ENCODE results near the gene ULK1.

Gene ULK1

DNA sequence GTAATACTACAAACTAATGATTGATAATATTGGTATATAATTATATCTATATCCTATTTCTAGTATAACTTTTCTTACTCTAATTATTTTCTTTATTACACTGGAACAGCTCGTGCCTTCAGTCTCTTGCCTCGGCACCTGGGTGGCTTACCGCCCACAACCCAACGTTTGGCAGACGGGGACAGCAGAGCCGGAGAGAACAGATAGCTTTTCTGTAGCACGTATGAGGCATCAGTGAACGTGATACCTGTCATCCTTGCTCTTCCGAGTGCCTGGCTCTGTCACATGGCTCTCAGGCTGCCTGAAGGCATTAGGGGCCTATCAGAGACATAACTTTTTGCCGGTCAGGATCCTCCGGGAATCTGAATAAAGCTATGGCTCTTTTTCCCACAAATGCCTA, 40.1 kb downstream of the ULK1 start (continued):
- no peak for TF ChIP-seq ZNF791 (tag by site-specific recombination; IDR thresholded peaks at IDR 0.05)

DNA sequence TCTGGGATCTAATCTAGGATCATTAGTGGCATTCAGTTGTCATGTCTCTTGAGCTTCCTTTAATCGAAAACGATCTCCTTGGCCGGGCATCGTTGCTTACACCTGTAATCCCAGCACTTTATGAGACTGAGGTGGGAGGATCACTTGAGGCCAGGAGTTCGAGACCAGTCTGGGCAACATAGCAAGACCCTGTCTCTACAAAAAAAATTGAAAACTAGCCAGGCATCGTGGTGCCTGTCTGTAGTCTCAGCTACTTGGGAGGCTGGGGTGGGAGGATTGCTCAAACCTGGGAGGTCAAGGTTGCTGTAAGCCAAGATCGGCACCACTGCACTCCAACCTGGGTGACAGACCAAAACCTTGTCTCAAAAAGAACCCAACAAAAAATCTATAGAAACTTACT, 43.7 kb downstream of the ULK1 start:
- peaks cover 44 to 75% of the 10 kb centered on the region in 2 experiments for H3K36me3 ChIP-seq (ENCODE audit: control insufficient read depth in 2 of 2, insufficient read depth in 1 of 2, low read length in 2 of 2)
- CTCF ChIA-PET: interaction anchor here (0.6 kb wide), 1 partner anchor 8 kb away, joined by 3 read pairs; no protein-coding TSS in a partner anchor

GRCh38 chr12:131939007-131939406, 44.6 kb downstream of the ULK1 start:
- CTCF ChIA-PET: no interaction called here
- no peak overlapping the region for H3K27ac ChIP-seq (ENCODE audit: extremely low read depth, low read depth, low read length)
- no peaks in the 10 kb centered on the region for H3K4me1 ChIP-seq (ENCODE audit: control insufficient read depth, insufficient read depth, low read length)
- no peak overlapping the region for H3K4me3 ChIP-seq (ENCODE audit: low read depth, low read length)
- H3K9me3 ChIP-seq (ENCODE audit: control insufficient read depth, insufficient read depth, low read depth, low read length): no peaks in the 10 kb centered on the region
- TF ChIP-seq BCL11B (tag by site-specific recombination; IDR thresholded peaks at IDR 0.05; ENCODE audit: low read depth) (no peak), ZNF48 (tag by site-specific recombination; IDR thresholded peaks at IDR 0.05) (no peak), ZNF585B (tag by site-specific recombination; IDR thresholded peaks at IDR 0.05) (no peak), HOXA7 (CRISPR knock-in tag; IDR thresholded peaks at IDR 0.05; ENCODE audit: borderline replicate concordance) (no peak), ZNF596 (tag by site-specific recombination; IDR thresholded peaks at IDR 0.05) (no peak), KLF16 (tag by site-specific recombination; IDR thresholded peaks at IDR 0.05) (no peak), GLI2 (tag by site-specific recombination; IDR thresholded peaks at IDR 0.05; ENCODE audit: borderline replicate concordance, low read depth) (no peak), ZNF785 (tag by site-specific recombination; IDR thresholded peaks at IDR 0.05) (no peak), ZNF639 (tag by site-specific recombination; IDR thresholded peaks at IDR 0.05) (no peak), ZBTB10 (tag by site-specific recombination; IDR thresholded peaks at IDR 0.05) (no peak)
- TF ChIP-seq, protein P1, sequence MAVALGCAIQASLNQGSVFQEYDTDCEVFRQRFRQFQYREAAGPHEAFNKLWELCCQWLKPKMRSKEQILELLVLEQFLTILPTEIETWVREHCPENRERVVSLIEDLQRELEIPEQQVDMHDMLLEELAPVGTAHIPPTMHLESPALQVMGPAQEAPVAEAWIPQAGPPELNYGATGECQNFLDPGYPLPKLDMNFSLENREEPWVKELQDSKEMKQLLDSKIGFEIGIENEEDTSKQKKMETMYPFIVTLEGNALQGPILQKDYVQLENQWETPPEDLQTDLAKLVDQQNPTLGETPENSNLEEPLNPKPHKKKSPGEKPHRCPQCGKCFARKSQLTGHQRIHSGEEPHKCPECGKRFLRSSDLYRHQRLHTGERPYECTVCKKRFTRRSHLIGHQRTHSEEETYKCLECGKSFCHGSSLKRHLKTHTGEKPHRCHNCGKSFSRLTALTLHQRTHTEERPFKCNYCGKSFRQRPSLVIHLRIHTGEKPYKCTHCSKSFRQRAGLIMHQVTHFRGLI (tag by site-specific recombination; IDR thresholded peaks at IDR 0.05): no peak
- H3K36me3 ChIP-seq (ENCODE audit: control insufficient read depth in 2 of 2, insufficient read depth in 1 of 2, low read length in 2 of 2): peaks cover 45 to 75% of the 10 kb centered on the region in 2 experiments
- POLR2A ChIA-PET: interaction anchor here (0.7 kb wide), 1 partner anchor 9 kb away, joined by 3 read pairs; no protein-coding TSS in a partner anchor

More for the DNA sequence above, 43.7 kb downstream of the ULK1 start:
- no peak overlapping the region for H3K4me3 ChIP-seq (ENCODE audit: low read depth, low read length)
- TF ChIP-seq ZNF211 (tag by site-specific recombination; IDR thresholded peaks at IDR 0.05; ENCODE audit: low read depth) (no peak), GLIS1 (tag by site-specific recombination; IDR thresholded peaks at IDR 0.05) (no peak), ZNF558 (tag by site-specific recombination; IDR thresholded peaks at IDR 0.05) (no peak), ZNF837 (tag by site-specific recombination; IDR thresholded peaks at IDR 0.05) (no peak), ZNF830 (tag by site-specific recombination; IDR thresholded peaks at IDR 0.05; ENCODE audit: low read depth) (no peak), ZNF660 (tag by site-specific recombination; IDR thresholded peaks at IDR 0.05) (no peak), ZNF670 (tag by site-specific recombination; IDR thresholded peaks at IDR 0.05; ENCODE audit: low read depth) (no peak), ZNF354C (tag by site-specific recombination; IDR thresholded peaks at IDR 0.05; ENCODE audit: borderline replicate concordance, low read depth) (no peak), KLF16 (tag by site-specific recombination; IDR thresholded peaks at IDR 0.05) (no peak), CTCF (tag by site-specific recombination; IDR thresholded peaks at IDR 0.05) (no peak), ZNF362 (tag by site-specific recombination; IDR thresholded peaks at IDR 0.05) (no peak)
- POLR2A ChIA-PET: interaction anchor here (0.6 kb wide), 1 partner anchor 36 kb away, joined by 6 read pairs; no protein-coding TSS in a partner anchor
- no peaks in the 10 kb centered on the region for H3K9me3 ChIP-seq (ENCODE audit: control insufficient read depth, insufficient read depth, low read depth, low read length)
- H3K4me1 ChIP-seq (ENCODE audit: control insufficient read depth, insufficient read depth, low read length): no peaks in the 10 kb centered on the region
- no peak overlapping the region for H3K27ac ChIP-seq (ENCODE audit: extremely low read depth, low read depth, low read length)
